ENCODE results near the gene DENND6B.
"Not testable (repeated sequence)": the region's sequence is repeated elsewhere in the genome, so short reads cannot be mapped to it uniquely, and the experiment has no call there.

DENND6B gene

DNA sequence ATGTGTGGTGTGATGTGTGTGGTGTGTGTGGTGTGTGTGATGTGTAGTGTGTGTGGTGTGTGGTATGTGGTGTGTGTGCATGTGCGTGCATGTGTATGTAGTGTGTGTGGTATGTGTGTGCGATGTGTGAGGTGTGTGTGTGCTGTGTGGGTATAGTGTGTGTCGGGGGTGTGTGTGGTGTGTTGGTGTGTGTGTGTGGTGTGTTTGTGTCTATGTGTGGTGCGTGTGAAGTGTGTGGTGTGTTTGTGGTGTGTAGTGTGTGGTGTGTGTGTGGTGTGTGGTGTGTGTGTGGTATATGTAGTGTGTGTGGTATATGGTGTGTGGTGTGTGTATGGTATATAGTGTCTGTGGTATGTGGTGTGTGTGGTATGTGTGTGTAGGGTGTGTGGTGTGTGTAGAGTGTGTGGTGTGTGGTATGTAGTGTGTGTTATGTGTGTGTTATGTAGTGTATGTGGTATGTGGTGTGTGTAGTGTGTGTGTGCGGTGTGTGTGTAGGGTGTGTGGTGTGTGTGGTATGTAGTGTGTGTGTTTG, 11.3 kb upstream of the DENND6B start:
- DNase-seq = no peak

DNA sequence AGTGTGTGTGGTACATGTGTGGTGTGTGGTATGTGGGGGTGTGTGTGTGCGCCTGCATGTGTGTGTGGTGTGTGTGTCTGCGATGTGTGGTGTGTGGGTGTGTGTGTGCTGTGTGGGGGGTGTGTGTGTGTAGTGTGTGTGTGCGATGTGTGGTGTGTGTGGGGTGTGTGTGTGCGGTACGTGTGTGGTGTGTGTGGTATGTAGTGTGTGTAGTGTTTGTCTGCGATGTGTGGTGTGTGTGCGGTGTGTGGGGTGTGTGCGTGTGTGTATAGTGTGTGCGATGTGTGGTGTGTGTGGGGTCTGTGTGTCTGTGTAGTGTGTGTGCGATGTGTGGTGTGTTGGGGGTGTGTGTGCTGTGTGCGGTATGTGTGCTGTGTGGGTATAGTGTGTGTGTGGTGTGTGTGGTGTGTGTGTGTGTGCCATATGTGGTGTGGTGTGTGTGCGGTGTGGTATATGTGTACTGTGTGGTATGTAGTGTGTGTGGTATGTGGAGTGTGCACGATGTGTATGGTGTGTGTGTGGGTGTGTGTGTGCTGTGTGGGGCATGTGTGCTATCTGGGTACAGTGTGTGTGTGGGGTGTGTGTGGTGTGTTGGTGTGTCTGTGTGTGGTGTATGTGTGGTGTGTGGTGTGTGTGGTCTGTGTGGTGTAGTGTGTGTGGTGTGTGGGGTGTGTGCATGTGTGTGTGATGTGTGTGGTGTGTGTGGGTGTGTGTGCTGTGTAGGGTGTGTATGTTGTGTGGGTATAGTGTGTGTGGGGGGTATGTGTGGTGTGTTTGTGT, 10.6 kb upstream of the DENND6B start:
- no peak for DNase-seq

DNA sequence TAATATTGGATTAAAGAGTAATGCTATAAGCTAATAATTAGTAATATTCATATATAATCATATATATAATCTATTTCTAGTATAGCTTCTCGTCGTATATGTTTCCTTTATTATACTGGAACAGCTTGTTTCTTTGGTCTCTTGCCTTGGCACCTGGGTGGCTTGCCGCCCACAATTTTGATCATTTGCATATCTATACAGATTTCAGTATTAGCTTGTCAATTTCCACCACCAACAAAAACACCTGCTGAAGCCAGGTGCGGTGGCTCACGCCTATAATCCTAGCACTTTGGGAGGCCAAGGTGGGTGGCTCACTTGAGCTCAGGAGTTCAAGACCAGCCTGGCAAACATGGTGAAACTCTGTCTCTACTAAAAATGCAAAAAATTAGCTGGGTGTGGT, 7.6 kb upstream of the DENND6B start:
- DNase-seq = not testable (repeated sequence)

DNA sequence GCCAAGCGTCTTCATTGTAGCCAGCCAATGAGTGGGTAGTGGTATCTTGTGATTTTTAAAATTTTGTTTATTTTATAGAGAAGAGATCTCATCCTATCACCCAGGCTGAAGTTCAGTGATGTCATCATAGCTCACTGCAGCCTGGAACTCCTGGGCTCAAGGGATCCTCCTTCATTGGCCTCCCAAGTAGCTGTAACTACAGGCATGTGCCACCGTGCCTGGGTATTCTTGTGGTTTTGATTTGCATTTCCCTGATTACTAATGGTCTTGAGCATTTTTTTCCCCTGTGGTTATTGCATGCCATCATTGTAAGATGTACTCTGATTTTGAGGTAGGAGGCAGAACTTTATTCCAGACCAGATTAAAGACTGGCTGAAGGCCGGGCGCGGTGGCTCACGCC, 2.4 kb upstream of the DENND6B start:
- DNase-seq = peak; percentile 31

DNA sequence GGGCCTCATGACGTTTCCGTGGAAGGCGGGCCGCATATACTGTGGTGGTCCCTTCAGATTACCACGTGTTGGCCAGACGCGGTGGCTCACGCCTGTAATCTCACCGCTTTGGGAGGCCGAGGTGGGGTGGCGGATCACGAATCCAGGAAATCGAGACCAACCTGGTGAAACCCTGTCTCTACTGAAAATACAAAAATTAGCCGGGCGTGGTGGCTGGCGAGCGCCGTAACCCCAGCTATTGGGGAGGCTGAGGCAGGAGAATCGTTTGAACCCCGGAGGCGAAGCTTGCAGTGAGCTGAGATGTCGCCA, 853 bp upstream of the DENND6B start:
- no peak for DNase-seq

DNA sequence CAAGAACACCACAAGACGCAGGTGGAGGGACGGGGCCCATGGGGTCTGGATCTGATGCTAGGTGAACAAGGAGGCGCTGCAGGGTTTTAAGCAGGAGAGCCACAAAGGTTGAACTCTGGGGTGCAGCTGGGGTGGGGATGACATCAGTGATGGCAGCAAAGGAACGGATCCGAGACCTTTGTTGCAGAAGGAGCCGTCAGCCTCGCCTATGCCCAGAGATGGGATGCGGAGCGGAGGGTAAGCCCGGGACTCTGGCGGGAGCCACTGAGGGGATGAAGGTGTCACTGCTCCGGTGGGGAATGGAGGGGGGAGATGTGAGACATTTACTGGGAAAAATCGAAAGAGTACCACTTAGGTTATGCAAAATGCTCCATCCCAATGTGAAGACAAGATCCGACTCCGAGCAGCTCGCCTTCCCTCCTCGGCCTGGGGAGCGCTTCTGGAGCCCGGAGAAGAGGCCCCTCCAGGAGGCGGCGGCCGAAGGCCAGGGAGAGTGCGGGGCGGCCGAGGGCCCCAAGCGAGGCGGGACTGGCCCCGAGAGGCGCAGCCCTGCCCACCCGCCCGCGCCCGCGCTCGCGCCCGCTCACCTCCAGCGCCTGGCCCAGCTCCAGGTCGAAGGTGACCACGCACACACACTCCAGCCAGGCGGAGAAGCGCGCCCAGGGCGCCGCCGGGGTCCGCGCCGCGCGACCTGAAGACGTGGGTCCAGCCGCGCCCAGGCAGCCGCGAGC, 422 bp downstream of the DENND6B start:
- no peak for DNase-seq

DNA sequence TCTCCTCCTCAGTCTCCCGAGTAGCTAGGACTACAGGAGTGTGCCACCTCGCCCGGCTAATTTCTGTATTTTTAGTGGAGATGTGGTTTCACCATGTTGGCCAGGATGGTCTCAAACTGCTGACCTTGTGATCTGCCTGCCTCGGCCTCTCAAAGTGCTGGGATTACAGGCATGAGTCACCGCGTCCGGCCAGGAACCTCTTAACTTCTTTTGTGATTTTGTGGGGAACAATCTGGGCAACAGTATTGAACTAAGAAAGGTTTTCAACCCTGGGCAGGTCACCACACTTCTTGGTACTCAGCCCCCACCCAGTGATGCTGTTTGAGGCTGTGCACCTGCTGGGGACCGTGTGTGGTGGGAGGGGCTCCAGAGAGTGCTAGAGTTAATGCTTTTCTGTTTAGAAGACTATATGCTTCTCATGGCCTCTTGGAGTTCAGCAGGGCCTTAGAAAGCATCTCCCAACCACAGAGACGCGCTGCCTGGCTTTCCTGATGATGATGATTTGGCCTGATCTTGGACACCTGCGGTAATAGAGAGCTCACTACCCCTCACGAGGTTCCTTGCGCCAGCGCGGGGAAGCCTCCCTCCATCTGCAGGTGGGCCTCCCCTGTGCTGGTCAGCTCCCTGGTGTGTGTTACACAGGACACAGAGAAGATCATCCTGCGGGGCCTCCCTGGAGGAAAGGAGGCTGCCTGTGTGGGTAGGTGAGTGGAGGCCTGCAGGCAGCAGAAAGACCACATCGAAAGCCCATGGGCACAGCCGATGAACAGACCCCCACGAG, 1.2 kb downstream of the DENND6B start:
- no peak for DNase-seq

DNA sequence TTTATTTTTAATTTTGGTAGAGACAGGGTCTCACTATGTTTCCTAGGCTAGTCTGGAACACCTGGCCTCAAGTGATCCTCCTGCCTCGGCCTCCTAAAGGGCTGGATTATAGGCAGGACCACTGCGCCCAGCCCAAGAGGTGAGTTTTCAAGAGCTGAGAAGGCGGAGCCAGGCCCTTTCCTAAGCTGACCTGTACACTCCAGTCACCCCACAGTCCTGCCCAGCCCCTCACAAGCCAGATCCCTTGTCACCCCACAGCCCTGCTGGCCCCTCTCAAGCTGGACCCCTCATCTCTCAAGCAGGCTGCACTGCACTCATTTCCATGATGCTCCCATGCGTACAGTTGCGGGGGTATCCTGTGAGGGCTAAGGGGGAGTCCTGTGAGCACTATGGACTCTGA, 2.9 kb downstream of the DENND6B start:
- no peak for DNase-seq

DNA sequence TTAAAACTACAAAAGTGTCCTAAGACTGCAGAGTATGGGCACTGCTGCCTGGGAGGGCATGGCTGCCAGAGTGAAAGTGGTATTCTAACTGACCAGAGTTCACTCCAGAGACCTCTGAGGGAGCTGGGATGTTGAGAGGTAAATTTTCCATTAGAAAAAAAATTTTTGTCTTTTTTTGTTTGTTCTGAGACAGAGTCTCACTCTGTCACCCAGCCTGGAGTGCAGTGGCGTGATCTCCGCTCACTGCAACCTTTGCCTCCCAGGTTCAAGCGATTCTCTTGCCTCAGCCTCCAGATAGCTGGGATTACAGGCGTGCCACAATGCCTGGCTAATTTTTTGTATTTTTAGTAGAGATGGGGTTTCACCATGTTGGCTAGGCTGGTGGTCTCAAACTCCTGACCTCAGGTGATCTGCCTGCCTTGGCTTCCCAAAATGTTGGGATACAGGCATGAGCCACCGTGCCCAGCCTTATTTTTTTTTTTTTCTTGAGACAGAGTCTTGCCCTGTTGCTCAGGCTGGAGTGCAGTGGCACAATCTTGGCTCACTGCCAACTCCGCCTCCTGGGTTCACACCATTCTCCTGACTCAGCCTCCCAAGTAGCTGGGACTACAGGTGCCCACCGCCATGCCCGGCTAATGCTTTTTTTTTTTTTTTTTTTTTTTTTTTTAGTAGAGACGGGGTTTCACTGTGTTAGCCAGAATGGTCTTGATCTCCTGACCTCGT, 4.3 kb downstream of the DENND6B start:
- DNase-seq = not testable (repeated sequence)

DNA sequence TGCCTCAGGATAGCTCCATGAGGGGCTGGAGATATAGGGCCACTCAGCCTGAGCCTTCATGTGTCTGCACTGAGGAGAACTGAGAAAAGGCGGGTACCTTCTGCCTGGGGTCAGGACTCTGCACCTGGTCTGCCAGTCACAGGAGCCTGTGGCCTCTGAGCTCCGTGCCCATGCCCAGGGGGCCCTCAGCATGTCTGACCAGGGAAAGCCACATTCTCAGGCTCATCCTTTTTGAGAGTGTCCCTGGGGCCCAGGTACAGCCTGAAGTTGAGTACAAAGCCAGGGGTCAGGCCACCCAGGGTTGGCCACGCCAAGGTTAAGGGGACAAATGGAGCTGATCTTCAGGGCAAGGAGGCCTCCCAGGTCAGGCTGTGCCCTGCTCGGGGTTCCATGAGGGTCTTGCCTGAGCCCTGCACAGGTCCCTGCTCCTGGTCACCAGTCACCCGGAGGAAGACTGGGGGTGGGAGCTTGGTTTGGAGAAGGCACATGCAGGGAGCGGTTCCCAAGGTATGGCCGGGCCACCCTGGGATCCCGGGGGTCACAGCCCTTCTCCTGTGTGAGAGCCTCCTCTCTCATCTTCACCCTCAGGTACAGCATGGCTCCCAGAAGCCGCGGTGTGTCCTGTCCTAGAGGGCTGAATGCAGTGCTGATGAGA, 6.0 kb downstream of the DENND6B start:
- DNase-seq = no peak

DNA sequence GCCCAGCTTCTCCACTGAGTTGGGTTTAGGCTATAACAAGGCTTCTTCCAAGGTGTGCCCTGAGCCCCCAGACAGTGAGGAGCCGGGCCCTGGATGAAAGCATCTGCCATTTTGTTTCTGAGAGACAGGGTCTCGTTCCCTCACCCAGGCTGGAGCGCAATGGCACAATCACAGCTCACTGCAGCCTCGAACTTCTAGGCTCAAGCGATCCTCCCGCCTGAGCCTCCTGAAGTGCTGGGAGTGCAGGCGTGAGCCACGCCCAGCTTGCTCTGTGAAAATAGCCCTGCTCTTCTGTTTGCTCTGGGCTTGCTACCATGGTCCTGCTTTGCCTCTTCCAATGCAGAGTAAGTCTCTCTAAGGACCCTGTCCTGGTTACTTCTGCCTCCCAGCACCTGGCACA, 6.7 kb downstream of the DENND6B start:
- DNase-seq = no peak

DNA sequence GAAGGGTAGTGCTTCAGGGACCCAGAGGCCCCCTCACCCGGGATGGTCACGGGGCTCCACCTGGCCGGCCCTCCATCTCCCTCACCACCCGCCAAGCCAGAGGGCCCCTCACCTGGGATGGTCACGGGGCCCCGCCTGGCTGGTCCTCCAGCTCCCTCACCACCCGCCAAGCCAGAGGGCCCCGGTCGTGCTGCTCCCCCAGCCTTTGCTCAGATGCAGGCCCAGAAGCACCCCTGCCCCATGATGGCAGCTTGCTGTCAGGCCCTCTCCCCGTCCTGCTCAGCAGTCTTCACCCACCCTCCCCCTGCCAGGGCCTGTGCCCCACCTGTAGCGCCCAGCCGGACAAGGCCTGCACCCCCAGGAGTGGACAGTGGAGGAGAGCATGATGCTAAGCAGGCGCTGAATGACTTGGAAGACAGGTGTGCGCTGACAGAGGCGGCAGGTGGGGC, 7.3 kb downstream of the DENND6B start:
- DNase-seq = no peak

DNA sequence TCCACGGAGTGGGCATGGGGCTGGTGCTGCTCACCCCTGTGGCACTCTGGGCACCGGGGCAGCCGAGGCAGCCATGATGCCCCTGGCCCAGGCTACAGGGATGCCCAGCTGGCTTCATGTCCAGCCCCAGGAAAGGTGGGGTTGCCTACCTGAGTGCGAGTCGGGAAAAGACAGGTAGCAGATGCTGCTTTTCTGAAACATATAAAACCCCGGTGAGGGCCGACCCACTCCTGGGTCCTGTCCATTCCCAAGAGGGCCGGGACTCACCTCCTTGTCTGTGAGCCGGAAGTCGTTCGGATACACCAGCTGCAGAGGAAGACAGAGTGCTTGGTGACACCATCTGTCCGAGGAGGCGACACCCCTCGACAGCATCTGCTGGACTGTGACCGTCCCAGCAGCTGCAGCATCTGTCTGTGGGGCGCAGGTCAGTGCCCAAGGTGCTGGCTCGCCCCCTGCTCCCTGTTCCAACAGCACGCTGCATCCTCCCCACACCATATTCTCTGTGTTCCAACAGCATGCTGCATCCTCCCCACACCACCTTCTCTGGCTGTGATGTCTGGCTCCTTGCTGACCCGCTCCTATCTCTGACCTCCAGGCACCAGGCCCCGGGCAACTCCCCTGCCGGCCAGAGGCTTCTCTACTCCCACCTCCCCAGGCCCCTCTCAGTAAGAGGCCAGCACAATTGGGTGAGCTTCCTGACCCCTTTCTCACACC, 8.0 kb downstream of the DENND6B start:
- no peak for DNase-seq

DNA sequence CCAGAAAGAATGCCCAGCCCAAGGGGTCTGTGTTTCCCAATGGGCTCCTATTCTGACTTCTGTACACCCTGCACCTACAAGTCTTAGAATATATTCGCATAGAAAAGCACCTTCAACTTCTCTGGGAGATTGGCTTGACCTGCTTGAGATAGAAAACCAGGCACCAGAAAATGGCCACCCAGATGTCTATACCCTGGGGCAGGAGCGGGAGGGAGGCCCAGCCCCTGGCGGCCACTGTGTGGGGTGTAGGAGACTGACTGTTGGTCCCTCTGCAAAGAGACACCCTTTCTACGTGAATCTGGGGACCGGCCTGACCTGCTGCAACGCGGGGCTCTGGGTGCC, 8.5 kb downstream of the DENND6B start:
- DNase-seq = no peak

DNA sequence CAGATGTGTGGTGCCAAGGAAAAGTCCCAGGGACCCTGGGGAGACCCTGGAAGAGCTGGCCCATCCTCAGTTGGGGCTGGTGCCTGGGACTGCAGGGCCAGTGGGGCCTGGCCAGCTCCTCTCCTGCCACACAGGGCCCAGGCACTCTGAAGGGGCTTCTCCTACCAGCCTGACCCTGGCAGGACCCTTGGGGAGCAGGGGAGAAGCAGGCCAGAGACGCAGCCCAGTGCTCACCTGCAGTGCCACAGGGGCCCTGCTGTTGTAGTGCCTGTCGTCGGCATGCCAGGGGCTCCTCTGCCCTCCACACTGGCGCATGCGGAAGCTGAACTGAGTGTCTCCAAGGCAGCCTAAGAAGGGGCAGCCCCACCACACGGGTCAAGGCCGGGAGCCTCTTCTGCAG, 9.1 kb downstream of the DENND6B start:
- no peak for DNase-seq

DNA sequence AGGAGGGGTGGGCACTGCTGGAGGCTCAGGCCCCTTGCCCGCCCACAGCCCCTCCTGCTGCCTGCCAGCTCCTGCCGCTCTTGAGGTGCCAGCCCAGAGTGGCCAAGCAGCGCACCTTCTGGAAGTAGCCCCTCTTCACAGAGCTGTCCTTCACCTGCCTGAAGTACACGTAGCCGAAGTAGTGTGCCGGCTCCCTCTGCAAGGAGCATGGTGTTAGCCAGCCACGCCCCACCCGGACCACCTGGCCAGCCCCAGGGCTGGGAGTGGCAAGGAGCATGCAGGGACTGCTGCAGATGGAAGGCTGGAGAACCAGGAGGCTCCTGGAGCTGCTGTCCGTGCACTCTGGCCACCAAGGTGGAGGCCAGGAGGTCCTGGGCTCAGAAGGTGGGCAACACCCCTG, 9.6 kb downstream of the DENND6B start:
- DNase-seq = no peak

DNA sequence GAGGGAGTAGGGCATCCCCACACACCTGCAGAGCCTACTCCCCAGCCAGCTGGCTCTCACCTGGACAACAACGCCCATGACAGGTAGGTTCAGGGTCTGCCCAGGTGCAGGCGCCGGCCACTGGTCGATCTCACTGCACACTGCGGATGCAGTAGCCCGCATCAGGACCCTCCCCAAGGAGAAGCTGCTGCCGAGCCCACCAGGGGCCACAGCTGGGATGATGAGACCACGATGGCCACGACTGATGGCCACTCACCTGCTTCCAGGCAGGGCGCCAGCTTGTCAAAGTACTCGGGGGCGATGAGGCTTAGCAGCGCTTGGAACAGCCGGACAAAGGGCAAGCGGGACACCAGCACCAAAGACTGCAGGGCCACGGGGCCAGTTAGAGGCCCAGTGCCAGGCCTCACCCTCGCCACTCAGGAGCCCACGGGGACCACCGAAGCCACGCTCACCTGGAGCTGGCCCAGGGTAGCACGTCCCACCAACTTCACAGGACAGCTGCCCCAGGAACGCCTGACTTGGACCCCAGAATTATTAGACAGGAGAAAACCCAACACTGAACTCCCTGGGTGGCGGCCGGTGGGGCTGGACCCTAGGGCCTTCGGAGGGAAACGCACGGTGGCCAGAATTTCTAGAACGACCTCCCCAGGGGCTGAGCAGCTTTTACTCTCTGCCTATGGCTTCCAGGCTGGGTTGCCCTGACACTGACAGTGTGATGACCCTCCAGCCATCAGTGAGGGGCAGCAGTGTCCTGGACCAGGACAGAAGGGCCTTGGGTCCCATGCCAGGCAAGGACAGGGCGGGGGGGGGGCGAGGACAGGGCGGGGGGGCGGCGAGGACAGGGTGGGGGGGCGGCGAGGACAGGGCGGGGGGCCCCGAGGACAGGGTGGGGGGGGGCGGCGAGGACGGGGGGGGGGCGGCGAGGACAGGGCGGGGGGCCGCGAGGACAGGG, 10.4 kb downstream of the DENND6B start:
- no peak for DNase-seq

DNA sequence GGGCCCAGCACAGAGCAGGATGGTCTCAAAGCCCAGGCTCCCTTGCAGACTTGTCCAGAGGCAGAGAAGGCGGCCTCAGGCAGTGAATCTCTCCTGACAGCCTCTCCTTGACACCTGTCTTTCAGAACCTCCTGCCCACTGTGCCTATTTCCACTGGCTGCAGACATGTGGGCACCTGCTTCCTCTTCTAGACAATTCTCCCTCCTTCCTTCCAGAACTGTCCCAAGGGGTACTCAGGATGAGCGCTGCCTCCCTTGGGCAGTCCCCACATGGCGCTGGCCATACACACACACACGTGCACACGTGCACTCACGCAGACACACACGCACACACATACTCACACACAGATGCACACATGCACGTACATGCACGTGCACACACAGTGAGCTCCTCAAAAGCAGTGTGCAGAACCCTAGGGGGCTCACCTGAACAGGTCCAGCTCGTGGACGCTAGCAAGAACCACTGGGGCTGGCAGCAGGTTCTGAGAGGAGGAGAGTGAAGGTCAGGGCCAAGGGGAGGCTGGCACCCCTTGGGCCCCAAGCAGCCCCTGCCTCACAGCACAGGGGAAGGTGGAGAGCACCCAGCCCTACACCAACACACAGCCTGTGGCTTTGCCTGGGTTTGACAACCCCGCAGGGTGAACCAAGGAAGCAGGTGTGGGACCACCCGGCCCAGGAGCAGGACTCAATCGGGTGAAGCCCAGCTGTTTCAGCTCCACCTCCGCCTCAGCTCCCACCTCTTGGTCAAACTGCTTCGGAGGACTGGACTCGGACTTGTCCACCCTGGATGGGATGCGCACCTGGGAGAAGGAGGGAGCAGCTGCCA, 11.3 kb downstream of the DENND6B start:
- DNase-seq = no peak

DNA sequence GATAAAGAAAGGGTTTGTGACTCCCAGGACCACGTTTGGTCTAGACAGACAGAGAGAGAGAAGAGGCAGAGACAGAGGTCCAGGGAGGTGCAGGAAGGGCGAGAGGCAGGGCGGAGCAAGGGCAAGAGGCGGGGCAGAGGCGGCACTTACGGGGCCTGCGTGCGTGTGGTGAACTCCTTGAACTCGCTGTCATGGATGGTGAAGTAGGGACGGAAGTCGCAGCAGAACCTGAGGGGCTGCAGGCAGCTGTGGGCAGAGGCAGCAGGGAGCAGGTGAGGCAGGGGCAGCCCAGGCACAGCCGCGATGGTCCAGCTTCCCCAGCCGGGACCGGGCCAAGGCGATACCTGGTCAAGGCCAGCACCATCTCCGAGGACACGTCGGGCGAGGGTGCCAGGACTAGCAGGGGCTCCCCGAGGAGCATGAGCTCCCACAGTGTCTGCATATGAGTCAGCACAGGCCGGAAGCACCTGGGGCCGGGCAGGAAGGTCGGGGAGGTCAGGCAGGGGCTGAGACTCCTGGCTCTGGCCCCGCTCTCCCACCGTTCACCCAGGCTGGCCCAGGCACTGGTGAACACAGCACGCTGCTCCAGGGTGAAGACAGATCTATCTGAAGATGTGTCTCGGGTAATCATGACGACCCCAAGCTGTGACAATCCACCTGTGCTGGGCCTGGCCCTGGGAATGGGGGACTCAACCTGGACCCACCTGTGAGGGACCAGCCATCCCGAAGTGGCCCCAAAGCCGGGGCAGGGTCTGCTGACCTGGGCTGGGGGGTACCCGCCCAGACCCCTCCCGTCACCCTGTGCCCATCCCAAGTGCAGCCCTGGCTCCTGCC, 12.1 kb downstream of the DENND6B start:
- peak; percentile 78 for DNase-seq

All from stimulated activated CD4-positive, alpha-beta T cell treated with anti-CD3 and anti-CD28 coated beads, Interleukin-4, amount 100 ng/mL, for 24 hours (primary cell).